ENCODE results near the gene RPL39L.
"Not testable (repeated sequence)": the region's sequence is repeated elsewhere in the genome, so short reads cannot be mapped to it uniquely, and the experiment has no call there.

Gene RPL39L

GRCh38 chr3:187183210-187183862 is 44.0 kb upstream of the RPL39L start:
- peak; percentile 69 for DNase-seq (ENCODE audit: low read depth)

GRCh38 chr3:187181454-187182170 is 42.3 kb upstream of the RPL39L start:
- no peak overlapping the region for H3K4me3 ChIP-seq (ENCODE audit: control insufficient read depth, low read depth, low read length)
- no peak for TF ChIP-seq CTCF (conservative IDR thresholded peaks at IDR 0.05; ENCODE audit: control insufficient read depth, insufficient read depth, low read depth, low read length)
- no peak for DNase-seq (ENCODE audit: low read depth)

More at GRCh38 chr3:187183210-187183862, 44.0 kb upstream of the RPL39L start:
- no peak overlapping the region for H3K4me3 ChIP-seq (ENCODE audit: control insufficient read depth, low read depth, low read length)
- no peak for TF ChIP-seq CTCF (conservative IDR thresholded peaks at IDR 0.05; ENCODE audit: control insufficient read depth, insufficient read depth, low read depth, low read length)

GRCh38 chr3:187172929-187173328 is 33.6 kb upstream of the RPL39L start:
- DNase-seq (ENCODE audit: low read depth), result no peak
- no peak overlapping the region for H3K4me3 ChIP-seq (ENCODE audit: control insufficient read depth, low read depth, low read length)
- TF ChIP-seq CTCF (conservative IDR thresholded peaks at IDR 0.05; ENCODE audit: control insufficient read depth, insufficient read depth, low read depth, low read length), result no peak

- not testable (repeated sequence) for DNase-seq (ENCODE audit: low read depth); H3K4me3 ChIP-seq (ENCODE audit: control insufficient read depth, low read depth, low read length)
Observed at GRCh38 chr3:187170911-187171310, 31.6 kb upstream of the RPL39L start.

GRCh38 chr3:187169231-187169960 is 30.1 kb upstream of the RPL39L start:
- DNase-seq (ENCODE audit: low read depth), result no peak
- TF ChIP-seq CTCF (conservative IDR thresholded peaks at IDR 0.05; ENCODE audit: control insufficient read depth, insufficient read depth, low read depth, low read length), result no peak
- H3K4me3 ChIP-seq (ENCODE audit: control insufficient read depth, low read depth, low read length), result no peak overlapping the region

- TF ChIP-seq CTCF (conservative IDR thresholded peaks at IDR 0.05; ENCODE audit: control insufficient read depth, insufficient read depth, low read depth, low read length), result no peak
- H3K4me3 ChIP-seq (ENCODE audit: control insufficient read depth, low read depth, low read length), result no peak overlapping the region
- no peak for DNase-seq (ENCODE audit: low read depth)
Observed at GRCh38 chr3:187167777-187168176, 28.5 kb upstream of the RPL39L start.

- H3K4me3 ChIP-seq (ENCODE audit: control insufficient read depth, low read depth, low read length), result no peak overlapping the region
- DNase-seq (ENCODE audit: low read depth), result no peak
- no peak for TF ChIP-seq CTCF (conservative IDR thresholded peaks at IDR 0.05; ENCODE audit: control insufficient read depth, insufficient read depth, low read depth, low read length)
Observed at GRCh38 chr3:187166750-187167149, 27.5 kb upstream of the RPL39L start.

All from fibroblast of mammary gland (primary cell).